Tracheal epithelial cell (primary cell): Measurements from ENCODE around the gene LGALS3BP. TPM values are rescaled to one million over a fixed set of nuclear protein-coding genes. Genes with fewer than 3 reads are reported as not detected.

Experiments
- total RNA-seq: library from RNA; depleted of rRNA; stranded (reverse); fragments of >200 nt; gene quantifications from 2 replicates; pipeline ENCODE4 v1.2.1, GENCODE V29; 2014

The LGALS3BP gene, protein sequence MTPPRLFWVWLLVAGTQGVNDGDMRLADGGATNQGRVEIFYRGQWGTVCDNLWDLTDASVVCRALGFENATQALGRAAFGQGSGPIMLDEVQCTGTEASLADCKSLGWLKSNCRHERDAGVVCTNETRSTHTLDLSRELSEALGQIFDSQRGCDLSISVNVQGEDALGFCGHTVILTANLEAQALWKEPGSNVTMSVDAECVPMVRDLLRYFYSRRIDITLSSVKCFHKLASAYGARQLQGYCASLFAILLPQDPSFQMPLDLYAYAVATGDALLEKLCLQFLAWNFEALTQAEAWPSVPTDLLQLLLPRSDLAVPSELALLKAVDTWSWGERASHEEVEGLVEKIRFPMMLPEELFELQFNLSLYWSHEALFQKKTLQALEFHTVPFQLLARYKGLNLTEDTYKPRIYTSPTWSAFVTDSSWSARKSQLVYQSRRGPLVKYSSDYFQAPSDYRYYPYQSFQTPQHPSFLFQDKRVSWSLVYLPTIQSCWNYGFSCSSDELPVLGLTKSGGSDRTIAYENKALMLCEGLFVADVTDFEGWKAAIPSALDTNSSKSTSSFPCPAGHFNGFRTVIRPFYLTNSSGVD
- 235 and 420 TPM in 2 replicates for total RNA-seq

DNA sequence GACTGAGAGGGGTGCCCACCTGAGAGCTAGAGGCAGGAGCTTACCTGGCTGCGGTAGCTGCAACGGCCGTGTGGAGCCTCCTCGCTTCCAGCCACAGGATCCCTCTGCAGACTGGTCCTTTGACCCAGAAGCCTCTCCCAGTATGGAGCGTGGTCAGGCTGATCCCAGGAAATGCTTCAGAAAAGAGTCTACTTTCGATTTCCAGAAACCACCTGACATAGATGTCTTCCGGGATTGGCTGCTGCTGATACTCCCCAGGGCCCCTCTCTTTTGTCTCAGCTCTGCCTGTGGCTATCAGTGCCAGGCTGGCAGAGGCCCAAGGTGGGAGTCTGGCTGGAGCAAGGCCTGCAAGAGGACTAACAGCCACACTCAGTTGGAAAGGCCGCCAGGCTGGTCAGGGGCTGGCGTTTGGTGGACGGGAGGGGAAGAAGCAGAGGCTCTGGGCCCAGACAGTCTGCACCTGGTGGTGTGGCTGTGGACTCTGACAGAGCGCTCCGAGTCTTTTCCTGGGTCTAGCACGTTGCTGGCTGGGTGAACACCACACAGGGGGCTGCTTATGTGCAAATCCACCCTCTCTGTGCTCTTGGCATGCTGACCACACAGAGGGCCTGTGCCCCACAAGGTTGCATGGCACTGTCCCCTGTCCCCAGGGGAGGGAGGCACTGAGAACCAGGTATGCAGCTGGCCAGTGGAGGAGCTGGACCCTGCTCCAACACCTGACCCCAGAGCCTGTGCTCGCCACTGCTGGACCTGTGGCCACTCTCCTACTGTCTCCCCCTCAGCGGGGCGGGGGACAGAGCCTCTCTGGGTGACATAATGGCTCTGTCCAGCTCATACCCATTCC, at the start of gene LGALS3BP:
Gene LGALS3BP, minus strand, starts transcription at position 144 of the 844 bp plus-strand sequence. CDS start 2,732 bp downstream, outside the sequence.

DNA sequence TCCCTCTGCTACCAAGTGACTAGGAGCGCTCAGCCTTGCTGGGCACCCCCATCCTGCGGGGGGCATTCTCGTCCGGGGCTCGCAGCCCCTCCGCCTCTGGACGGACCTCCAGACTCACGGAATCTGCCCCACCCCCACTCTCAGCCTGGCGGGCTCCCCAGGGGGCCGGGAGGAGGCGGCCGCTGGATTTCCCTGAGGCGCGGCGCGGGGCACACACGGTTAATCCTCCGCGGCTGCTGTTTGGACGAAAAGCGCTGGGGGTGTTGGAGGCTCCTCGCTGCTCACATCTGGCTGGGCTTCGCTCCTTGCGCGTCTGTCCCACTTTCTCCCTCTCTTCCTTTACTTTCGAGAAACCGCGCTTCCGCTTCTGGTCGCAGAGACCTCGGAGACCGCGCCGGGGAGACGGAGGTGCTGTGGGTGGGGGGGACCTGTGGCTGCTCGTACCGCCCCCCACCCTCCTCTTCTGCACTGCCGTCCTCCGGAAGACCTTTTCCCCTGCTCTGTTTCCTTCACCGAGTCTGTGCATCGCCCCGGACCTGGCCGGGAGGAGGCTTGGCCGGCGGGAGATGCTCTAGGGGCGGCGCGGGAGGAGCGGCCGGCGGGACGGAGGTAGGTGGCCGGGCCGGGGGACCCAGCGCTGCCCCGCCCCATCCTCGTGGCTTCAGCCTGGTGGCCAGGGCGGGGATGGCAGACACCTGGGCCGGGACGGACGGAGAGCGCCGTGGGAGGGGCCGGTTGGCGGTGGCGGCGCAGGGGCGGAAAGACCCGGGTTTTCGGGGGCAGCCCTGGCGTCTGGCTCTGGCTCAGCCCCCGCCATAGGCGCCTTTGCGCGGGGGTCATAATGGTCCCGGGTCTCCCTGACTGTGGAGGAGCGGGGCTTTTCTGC, 44.4 kb upstream of the LGALS3BP start, which contains the start of gene C1QTNF1:
Gene C1QTNF1, plus strand, starts transcription at position 284 of the 886 bp plus-strand sequence. CDS start 19,800 bp downstream, outside the sequence.

DNA sequence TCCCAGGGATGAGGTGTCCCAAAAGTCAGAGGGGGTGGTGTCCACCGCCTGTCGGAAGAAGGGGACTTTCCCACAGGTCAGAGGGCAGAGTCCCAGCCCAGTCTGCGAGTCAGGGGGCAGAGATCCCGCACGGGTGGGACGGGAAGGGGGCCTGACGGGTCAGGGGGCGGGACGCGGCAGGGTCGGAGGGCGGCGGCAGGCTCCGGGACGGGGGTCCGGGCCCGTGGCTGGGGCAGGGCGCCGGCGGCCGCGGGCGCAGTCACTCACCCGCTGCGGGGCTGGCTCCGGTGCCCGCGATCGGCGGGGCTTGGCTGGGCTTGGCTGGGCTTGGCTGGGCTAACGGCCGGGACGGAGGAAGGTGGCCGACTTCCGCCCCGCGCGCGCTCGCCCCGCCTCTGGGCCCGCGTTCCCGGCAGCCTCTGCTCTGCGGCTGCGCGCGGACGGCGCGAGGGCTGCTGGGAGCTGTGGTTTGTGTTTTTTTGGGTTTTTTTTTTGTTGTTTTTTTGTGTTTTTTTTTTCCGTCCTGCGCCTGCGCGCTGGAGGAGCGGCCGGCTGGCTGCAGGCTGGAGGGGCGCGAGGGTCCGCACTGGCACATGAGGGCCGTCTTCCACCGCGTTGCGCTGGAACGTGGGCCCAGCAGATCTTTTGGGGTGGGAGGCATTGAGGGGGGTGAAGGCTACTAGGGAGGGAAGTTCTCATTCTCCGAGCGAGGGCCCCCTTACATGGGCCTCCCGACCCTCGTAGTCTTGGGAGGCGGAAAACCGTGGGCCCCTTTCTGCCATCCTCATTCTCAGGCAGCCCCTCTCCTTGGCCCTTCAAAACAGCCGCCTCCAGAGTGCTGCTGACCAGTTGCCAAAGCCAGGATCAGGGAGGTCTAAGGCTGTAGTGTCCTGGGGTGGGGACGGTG, 29.9 kb upstream of the LGALS3BP start, which contains the start of gene CANT1:
Gene CANT1, minus strand, starts transcription at position 368 of the 907 bp plus-strand sequence. CDS start 12,142 bp downstream, outside the sequence.

DNA sequence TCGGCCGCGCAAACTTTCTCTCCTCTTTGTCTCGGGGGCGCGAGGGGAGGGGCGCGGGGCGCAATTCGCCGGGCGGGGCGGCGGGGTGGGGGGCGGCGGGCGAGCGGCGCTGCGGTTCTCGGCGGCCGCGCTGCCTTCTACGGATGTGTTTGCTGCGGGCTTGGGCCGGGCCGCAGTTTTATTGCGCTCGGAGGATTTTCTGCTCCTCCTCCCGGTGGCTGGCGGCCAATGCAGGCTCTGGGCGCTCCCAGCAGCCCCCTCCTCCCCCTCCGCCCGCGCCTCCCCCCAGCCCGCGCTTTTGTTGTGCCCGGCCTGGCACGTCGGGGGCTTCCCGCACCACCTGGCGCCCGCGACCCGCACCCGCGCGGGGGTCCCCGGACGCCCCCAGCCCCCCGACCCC, 54.5 kb downstream of the LGALS3BP start, which contains the start of gene TIMP2:
Gene TIMP2, minus strand, starts transcription at position 154 of the 400 bp plus-strand sequence. CDS start 299 bp downstream, outside the sequence.

Other genes starting within 250 kb of the LGALS3BP start
- 27.1 and 34.2 TPM in 2 replicates for gene CYTH1, start 197.7 kb downstream of the LGALS3BP start, total RNA-seq
- 24.1 and 29.0 TPM in 2 replicates for gene USP36, start 139.1 kb downstream of the LGALS3BP start, total RNA-seq
- 0.24 TPM in 1 of 2 replicates, not detected in the other for gene CEP295NL, start 76.7 kb downstream of the LGALS3BP start, total RNA-seq
- 2.1 and 5.8 TPM in 2 replicates for gene TIMP2, start 54.5 kb downstream of the LGALS3BP start, total RNA-seq
- 59.3 and 92.3 TPM in 2 replicates for gene CANT1, start 29.8 kb upstream of the LGALS3BP start, total RNA-seq
- 18.6 TPM in 1 of 2 replicates, not detected in the other for gene C1QTNF1, start 44.2 kb upstream of the LGALS3BP start, total RNA-seq
- gene ENGASE, start 94.9 kb upstream of the LGALS3BP start, total RNA-seq, result 4.3 and 9.0 TPM in 2 replicates